Neural cell (in vitro differentiated cells): Measurements from ENCODE around the gene PLGLB2. TPM values are rescaled to one million over a fixed set of nuclear protein-coding genes. Genes with fewer than 3 reads are reported as not detected.
"Not testable (repeated sequence)": the region's sequence is repeated elsewhere in the genome, so short reads cannot be mapped to it uniquely, and the experiment has no call there.

Source experiments
- H2AFZ ChIP-seq: fragments of 200-600, 300-800 bp; sonication (generic), shearing (Covaris generic); 2 replicates; pipeline ENCODE4 v1.6.0; 2014; ENCODE audit warnings: low read depth, mild to moderate bottlenecking, antibody characterized with exemption, low read length, moderate library complexity
- H3F3A ChIP-seq: fragments of 200-600 bp; shearing (Covaris generic); 2 replicates; pipeline ENCODE4 v1.6.1; 2016; ENCODE audit warnings: mild to moderate bottlenecking, moderate library complexity, mixed read lengths, antibody characterized with exemption, low read length; ENCODE audit not compliant: insufficient read depth, poor library complexity, severe bottlenecking
- H3K27ac ChIP-seq: fragments of 200-600, 300-800 bp; sonication (generic), shearing (Covaris generic); 2 replicates; pipeline ENCODE4 v1.5.1; 2014; ENCODE audit warnings: mild to moderate bottlenecking, low read length, moderate library complexity
- H3K27me3 ChIP-seq: fragments of 300-800, 200-600 bp; sonication (generic), shearing (Covaris generic); 2 replicates; pipeline ENCODE4 v1.6.0; 2014; ENCODE audit warnings: mild to moderate bottlenecking, low read depth, low read length, moderate library complexity; ENCODE audit not compliant: insufficient read depth
- H3K36me3 ChIP-seq: fragments of 300-800, 200-600 bp; sonication (generic), shearing (Covaris generic); 2 replicates; pipeline ENCODE4 v1.5.1; 2014; ENCODE audit warnings: mild to moderate bottlenecking, antibody characterized with exemption, low read length, moderate library complexity; ENCODE audit not compliant: insufficient read depth
- H3K4me2 ChIP-seq: fragments of 300-800, 200-600 bp; sonication (generic), shearing (Covaris generic); 2 replicates; pipeline ENCODE4 v1.6.0; 2014; ENCODE audit warnings: mild to moderate bottlenecking, low read length
- H3K4me3 ChIP-seq: fragments of 300-800, 200-600 bp; sonication (generic), shearing (Covaris generic); 2 replicates; pipeline ENCODE4 v1.5.1; 2014; ENCODE audit warnings: mild to moderate bottlenecking, low read length, moderate library complexity
- H3K79me2 ChIP-seq: fragments of 200-600 bp; shearing (Covaris generic); replicated peaks from 2 replicates; pipeline ENCODE4 v1.6.0; 2014; ENCODE audit warnings: mild to moderate bottlenecking, low read length, moderate library complexity; ENCODE audit not compliant: insufficient read depth
- H3K9ac ChIP-seq: fragments of 300-800, 200-600 bp; sonication (generic), shearing (Covaris generic); 2 replicates; pipeline ENCODE4 v1.6.1; 2016; ENCODE audit warnings: mild to moderate bottlenecking, low read length, mixed read lengths
- H3K9me2 ChIP-seq: fragments of 200-600 bp; shearing (Covaris generic); 2 replicates; pipeline ENCODE4 v1.6.1; 2016; ENCODE audit warnings: mild to moderate bottlenecking, low read length, mixed read lengths; ENCODE audit not compliant: insufficient read depth
- H3K9me3 ChIP-seq: fragments of 200-600, 300-800 bp; sonication (generic), shearing (Covaris generic); 2 replicates; pipeline ENCODE4 v1.6.1; 2016; ENCODE audit warnings: mild to moderate bottlenecking, mixed run types, low read length, moderate library complexity, mixed read lengths
- H4K20me1 ChIP-seq: fragments of 200-600 bp; shearing (Covaris generic); 2 replicates; pipeline ENCODE4 v1.6.1; 2016; ENCODE audit warnings: mild to moderate bottlenecking, mixed run types; ENCODE audit not compliant: insufficient read depth
- polyA minus RNA-seq: library from RNA; depleted of rRNA, polyadenylated mRNA; stranded (reverse); fragments of >200 nt; gene quantifications from 2 replicates; pipeline ENCODE4 v1.2.3, GENCODE V29; 2014
- polyA plus RNA-seq: library from polyadenylated mRNA; depleted of rRNA; stranded (reverse); fragments of >200 nt; gene quantifications from 2 replicates; pipeline ENCODE4 v1.2.3, GENCODE V29; 2014

PLGLB2 gene
- polyA plus RNA-seq (5.4 and 10.5 TPM in 2 replicates), polyA minus RNA-seq (3.2 and 6.4 TPM in 2 replicates)

- H3K79me2 ChIP-seq, H3K27ac ChIP-seq, H3F3A ChIP-seq, H3K27me3 ChIP-seq, H4K20me1 ChIP-seq, H3K4me2 ChIP-seq, H3K9me2 ChIP-seq, H3K4me3 ChIP-seq, H2AFZ ChIP-seq, H3K9ac ChIP-seq, H3K36me3 ChIP-seq, H3K9me3 ChIP-seq: not testable (repeated sequence)
Measured at GRCh38 chr2:87747791-87748190, at the start of gene PLGLB2. Gene PLGLB2 (plus strand): TSS chr2:87748087. CDS start chr2:87748154, 67 bp downstream.

GRCh38 chr2:87704572-87705323, 43.1 kb upstream of the PLGLB2 start:
- H3K36me3 ChIP-seq, H3K27ac ChIP-seq, H3K9me3 ChIP-seq, H3K4me3 ChIP-seq, H3K9me2 ChIP-seq, H4K20me1 ChIP-seq, H3K9ac ChIP-seq, H2AFZ ChIP-seq, H3K27me3 ChIP-seq, H3K4me2 ChIP-seq, H3K79me2 ChIP-seq, H3F3A ChIP-seq: not testable (repeated sequence)

GRCh38 chr2:87708368-87708767, 39.5 kb upstream of the PLGLB2 start:
- H4K20me1 ChIP-seq, H3K9ac ChIP-seq, H3K27ac ChIP-seq, H3K9me3 ChIP-seq, H3K27me3 ChIP-seq, H3K36me3 ChIP-seq, H3K4me2 ChIP-seq, H2AFZ ChIP-seq, H3K4me3 ChIP-seq, H3K79me2 ChIP-seq, H3K9me2 ChIP-seq, H3F3A ChIP-seq: not testable (repeated sequence)

GRCh38 chr2:87727940-87728599, 19.8 kb upstream of the PLGLB2 start:
- H3K9me3 ChIP-seq, H3K4me2 ChIP-seq, H4K20me1 ChIP-seq, H2AFZ ChIP-seq, H3K27ac ChIP-seq, H3K79me2 ChIP-seq, H3K4me3 ChIP-seq, H3K27me3 ChIP-seq, H3K9ac ChIP-seq, H3K36me3 ChIP-seq, H3F3A ChIP-seq, H3K9me2 ChIP-seq: not testable (repeated sequence)

DNA sequence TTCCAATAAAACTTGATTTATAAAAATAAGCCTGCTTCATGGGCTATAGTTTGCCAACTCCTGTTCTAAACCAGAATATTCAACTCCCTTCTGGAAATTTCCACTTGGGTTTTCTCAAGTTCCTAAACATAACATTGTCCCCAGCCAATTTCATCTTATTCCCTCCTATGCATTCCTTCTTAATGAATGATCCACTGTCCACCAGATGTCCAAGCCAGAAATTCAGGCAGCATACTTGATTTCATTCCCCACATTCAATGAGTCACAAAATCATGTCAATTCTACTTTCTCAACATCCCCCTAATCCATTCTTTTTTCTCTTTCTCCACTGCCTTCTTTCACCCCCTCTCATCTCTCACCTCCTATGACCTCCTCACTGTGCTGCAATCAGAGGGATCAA, 7.0 kb upstream of the PLGLB2 start:
- H3K27ac ChIP-seq, H3F3A ChIP-seq, H3K9ac ChIP-seq, H3K27me3 ChIP-seq, H3K9me3 ChIP-seq, H3K4me3 ChIP-seq, H3K36me3 ChIP-seq, H4K20me1 ChIP-seq, H3K9me2 ChIP-seq, H3K4me2 ChIP-seq, H2AFZ ChIP-seq, H3K79me2 ChIP-seq: not testable (repeated sequence)

DNA sequence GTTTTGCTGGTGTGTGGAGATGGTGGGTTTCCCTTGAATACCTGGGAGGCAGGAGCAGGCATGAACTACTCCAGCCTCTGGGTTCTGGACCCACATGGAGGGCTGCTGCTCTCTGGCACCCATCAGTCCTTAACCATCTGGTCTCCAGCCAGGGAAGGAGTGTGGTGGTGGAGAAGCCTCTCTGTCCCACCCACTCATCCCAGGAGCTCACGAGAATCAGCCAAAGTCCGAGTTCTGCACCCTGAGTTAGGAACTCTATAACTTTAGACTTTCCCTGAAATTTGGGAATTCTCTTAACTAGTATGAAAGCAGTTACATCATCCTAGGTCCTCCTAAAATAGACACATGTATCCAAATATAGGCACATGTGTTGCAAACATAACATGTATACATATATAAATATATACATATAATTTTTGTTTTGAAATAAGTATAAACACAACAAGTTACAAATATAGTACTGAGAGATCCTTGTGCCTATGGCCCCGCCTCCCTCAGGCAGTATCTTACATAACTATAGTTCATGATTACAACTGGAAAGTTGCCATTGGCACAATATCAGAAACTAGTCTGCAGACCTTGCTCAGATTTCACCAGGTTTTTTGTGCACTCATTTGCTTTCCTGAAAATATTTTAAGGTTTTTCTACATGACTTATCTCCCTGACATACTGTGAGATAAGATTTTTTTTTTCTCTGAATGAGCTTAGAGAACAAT, 5.3 kb upstream of the PLGLB2 start:
- not testable (repeated sequence) for H3K27ac ChIP-seq, H3K9me2 ChIP-seq, H2AFZ ChIP-seq, H3K9me3 ChIP-seq, H3K4me2 ChIP-seq, H3F3A ChIP-seq, H3K4me3 ChIP-seq, H3K27me3 ChIP-seq, H3K9ac ChIP-seq, H3K36me3 ChIP-seq, H3K79me2 ChIP-seq, H4K20me1 ChIP-seq

GRCh38 chr2:87743638-87744037, 4.2 kb upstream of the PLGLB2 start:
- not testable (repeated sequence) for H3K4me3 ChIP-seq, H3K9me2 ChIP-seq, H3K27ac ChIP-seq, H3K79me2 ChIP-seq, H3F3A ChIP-seq, H3K9me3 ChIP-seq, H3K27me3 ChIP-seq, H2AFZ ChIP-seq, H3K9ac ChIP-seq, H4K20me1 ChIP-seq, H3K36me3 ChIP-seq, H3K4me2 ChIP-seq
